DOHH2 (cell line): Measurements from ENCODE around the gene ALCAM.

Source experiments
- H3F3A ChIP-seq: fragments of 200-600 bp; sonication (generic), shearing (Covaris generic); 2 replicates; pipeline ENCODE4 v1.6.0; 2016; ENCODE audit warnings: antibody characterized with exemption, mild to moderate bottlenecking; ENCODE audit not compliant: control insufficient read depth, insufficient read depth
- H3K27ac ChIP-seq: fragments of 200-600 bp; sonication (generic); 2 replicates; pipeline ENCODE4 v1.5.1; 2014; ENCODE audit warnings: low read depth, mild to moderate bottlenecking, low read length, moderate library complexity
- H3K27me3 ChIP-seq: fragments of 200-600 bp; sonication (generic); 2 replicates; pipeline ENCODE4 v1.6.1; 2014; ENCODE audit warnings: mild to moderate bottlenecking, low read length, mixed read lengths; ENCODE audit not compliant: control insufficient read depth
- H3K36me3 ChIP-seq: fragments of 200-600 bp; sonication (generic); 2 replicates; pipeline ENCODE4 v1.6.1; 2014; ENCODE audit warnings: mild to moderate bottlenecking, low read length, moderate library complexity, mixed read lengths; ENCODE audit not compliant: control insufficient read depth
- H3K4me1 ChIP-seq: fragments of 200-600 bp; sonication (generic); 2 replicates; pipeline ENCODE4 v1.6.1; 2014; ENCODE audit warnings: mild to moderate bottlenecking, low read length, mixed read lengths; ENCODE audit not compliant: control insufficient read depth
- H3K4me2 ChIP-seq: fragments of 200-600 bp; sonication (generic); 2 replicates; pipeline ENCODE4 v1.6.0; 2014; ENCODE audit warnings: mild to moderate bottlenecking, low read length, moderate library complexity
- H3K4me3 ChIP-seq: fragments of 200-600 bp; sonication (generic); 2 replicates; pipeline ENCODE4 v1.5.1; 2014; ENCODE audit warnings: mild to moderate bottlenecking, low read length, mixed read lengths
- H3K79me2 ChIP-seq: fragments of 200-600 bp; sonication (generic); 2 replicates; pipeline ENCODE4 v1.6.1; 2014; ENCODE audit warnings: mild to moderate bottlenecking, low read length, mixed read lengths; ENCODE audit not compliant: control insufficient read depth
- H3K9me2 ChIP-seq: fragments of 200-600 bp; sonication (generic); replicated peaks from 2 replicates; pipeline ENCODE4 v1.6.1; 2014; ENCODE audit warnings: mild to moderate bottlenecking, low read length, mixed read lengths; ENCODE audit not compliant: control insufficient read depth
- H3K9me3 ChIP-seq: fragments of 200-600 bp; sonication (generic); 2 replicates; pipeline ENCODE4 v1.6.1; 2014; ENCODE audit warnings: antibody characterized with exemption, low read length, mixed read lengths; ENCODE audit not compliant: control insufficient read depth, insufficient read depth
- H4K20me1 ChIP-seq: fragments of 200-600 bp; sonication (generic); 2 replicates; pipeline ENCODE4 v1.6.0; 2014; ENCODE audit warnings: low read depth, mild to moderate bottlenecking, antibody characterized with exemption, low read length, moderate library complexity; ENCODE audit not compliant: control insufficient read depth, insufficient read depth
- CTCF ChIP-seq: fragments of 200-600 bp; sonication (generic); IDR thresholded peaks from one replicate; pipeline ENCODE4 v1.5.1; 2014; ENCODE audit warnings: antibody characterized with exemption, mild to moderate bottlenecking, low read depth, low read length; ENCODE audit not compliant: poor library complexity, severe bottlenecking
- EZH2phosphoT487 ChIP-seq: fragments of 200-600 bp; sonication (generic); IDR thresholded peaks from 2 replicates; pipeline ENCODE4 v1.6.1; 2017; ENCODE audit warnings: borderline replicate concordance, mild to moderate bottlenecking, antibody characterized with exemption, low read length, moderate library complexity, mixed read lengths

Gene ALCAM

GRCh38 chr3:105448338-105448982 lies 81.8 kb downstream of the ALCAM start:
- H3K79me2 ChIP-seq, result no peaks in the 10 kb centered on the region

GRCh38 chr3:105449414-105449813 lies 82.7 kb downstream of the ALCAM start:
- no peaks in the 10 kb centered on the region for H3K79me2 ChIP-seq
- H4K20me1 ChIP-seq, result no peaks in the 10 kb centered on the region
- no peaks in the 10 kb centered on the region for H3F3A ChIP-seq
- no peaks in the 10 kb centered on the region for H3K36me3 ChIP-seq
- TF ChIP-seq EZH2phosphoT487, result no peak
- no peak for TF ChIP-seq CTCF
- no peak overlapping the region for H3K4me3 ChIP-seq
- H3K9me2 ChIP-seq, result no peaks in the 10 kb centered on the region
- H3K9me3 ChIP-seq, result no peaks in the 10 kb centered on the region
- no peak overlapping the region for H3K27ac ChIP-seq
- no peaks in the 10 kb centered on the region for H3K4me1 ChIP-seq
- H3K27me3 ChIP-seq, result no peaks in the 10 kb centered on the region
- no peak overlapping the region for H3K4me2 ChIP-seq

More at GRCh38 chr3:105448338-105448982, 81.8 kb downstream of the ALCAM start:
- H3K27me3 ChIP-seq, result no peaks in the 10 kb centered on the region
- H3K4me3 ChIP-seq, result no peak overlapping the region
- H3K27ac ChIP-seq, result no peak overlapping the region
- no peaks in the 10 kb centered on the region for H3K9me2 ChIP-seq
- H3K9me3 ChIP-seq, result no peaks in the 10 kb centered on the region
- H3K4me2 ChIP-seq, result no peak overlapping the region
- H3F3A ChIP-seq, result no peaks in the 10 kb centered on the region
- H3K36me3 ChIP-seq, result no peaks in the 10 kb centered on the region
- TF ChIP-seq CTCF (no peak), EZH2phosphoT487 (no peak)
- H3K4me1 ChIP-seq, result no peaks in the 10 kb centered on the region
- no peaks in the 10 kb centered on the region for H4K20me1 ChIP-seq

- Histone ChIP-seq H3K9me3 (no peaks in the 10 kb centered on the region), H3K4me1 (no peaks in the 10 kb centered on the region), H3K9me2 (no peaks in the 10 kb centered on the region), H3K4me3 (no peak overlapping the region), H3K27ac (no peak overlapping the region), H3K27me3 (no peaks in the 10 kb centered on the region), H3K36me3 (no peaks in the 10 kb centered on the region), H3K4me2 (no peak overlapping the region), H3F3A (no peaks in the 10 kb centered on the region), H4K20me1 (no peaks in the 10 kb centered on the region), H3K79me2 (no peaks in the 10 kb centered on the region; the same call in 1 of the 2 replicates)
- TF ChIP-seq CTCF (no peak), EZH2phosphoT487 (no peak)
Measured at GRCh38 chr3:105456017-105456416, 89.3 kb downstream of the ALCAM start.
